ENCODE results near the gene SLC25A45.

The SLC25A45 gene

DNA sequence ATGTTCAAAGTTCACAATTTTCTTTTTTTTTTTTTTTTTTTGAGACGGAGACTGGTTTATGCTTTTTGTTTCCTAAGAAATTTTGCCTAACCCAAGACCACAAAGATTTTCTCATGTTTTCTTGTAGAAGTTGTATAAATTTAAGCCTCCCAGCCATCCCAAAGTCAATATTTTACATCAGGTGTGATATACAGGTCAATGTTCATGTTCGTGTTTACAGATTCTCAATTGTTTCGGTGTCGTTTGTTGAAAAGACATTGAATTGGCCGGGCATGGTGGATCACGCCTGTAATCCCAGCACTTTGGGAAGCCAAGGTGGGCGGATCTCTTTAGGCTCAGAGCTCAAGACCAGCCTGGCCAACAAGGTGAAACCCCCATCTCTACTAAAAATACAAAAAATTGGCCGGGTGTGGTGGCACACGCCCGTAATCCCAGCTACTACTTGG, 19.4 kb upstream of the SLC25A45 start:
- Mint-ChIP-seq H3K4me3 (no peak overlapping the region), H3K9me3 (no peaks in the 10 kb centered on the region), H3K36me3 (ENCODE audit: low read depth) (peaks cover 29% of the 10 kb centered on the region), H3K4me1 (ENCODE audit: low read depth) (peaks cover 3% of the 10 kb centered on the region), H3K27me3 (ENCODE audit: low read depth) (no peaks in the 10 kb centered on the region), H3K27ac (no peak overlapping the region)
- DNase-seq (ENCODE audit: low spot score) = no peak

DNA sequence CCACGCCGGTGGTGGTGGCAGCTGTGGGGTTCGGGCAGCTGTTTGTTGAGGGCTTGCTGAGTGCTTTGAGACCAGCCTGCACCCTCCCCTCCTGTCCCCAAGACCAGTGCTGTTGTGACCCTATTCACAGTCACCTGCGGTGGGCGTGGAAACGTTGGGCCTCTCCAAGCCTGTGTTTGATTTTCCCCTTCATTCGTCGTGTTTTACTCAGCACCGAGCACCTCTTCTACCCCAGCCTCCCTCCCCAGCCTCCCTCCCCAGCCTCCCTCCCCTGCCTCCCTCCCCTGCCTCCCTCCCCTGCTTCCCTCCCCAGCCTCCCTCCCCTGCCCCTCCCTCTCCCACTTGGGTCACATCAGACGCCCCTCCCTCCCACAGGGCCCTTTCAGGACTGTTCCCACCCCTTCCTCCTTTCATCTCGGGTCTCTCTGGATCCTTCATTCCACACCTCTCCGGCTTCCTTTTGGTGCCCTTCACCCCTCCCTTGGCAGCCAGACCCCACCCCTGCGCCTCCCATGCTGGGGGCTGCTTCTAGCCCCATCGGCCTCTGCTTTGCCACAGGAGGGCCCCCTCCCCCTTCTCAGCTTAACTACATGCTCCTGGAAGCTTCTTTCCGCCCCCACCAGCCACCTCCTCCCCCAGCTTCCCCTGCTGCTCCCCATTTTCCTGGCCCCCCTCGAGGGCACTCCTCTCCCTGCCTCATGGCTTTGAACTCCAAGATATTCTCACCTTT, 18.8 kb upstream of the SLC25A45 start:
- Mint-ChIP-seq H3K4me1 (ENCODE audit: low read depth) (peaks cover 3% of the 10 kb centered on the region), H3K9me3 (no peaks in the 10 kb centered on the region), H3K4me3 (no peak overlapping the region), H3K27me3 (ENCODE audit: low read depth) (no peaks in the 10 kb centered on the region), H3K27ac (no peak overlapping the region), H3K36me3 (ENCODE audit: low read depth) (peaks cover 29% of the 10 kb centered on the region)
- no peak for DNase-seq (ENCODE audit: low spot score)

DNA sequence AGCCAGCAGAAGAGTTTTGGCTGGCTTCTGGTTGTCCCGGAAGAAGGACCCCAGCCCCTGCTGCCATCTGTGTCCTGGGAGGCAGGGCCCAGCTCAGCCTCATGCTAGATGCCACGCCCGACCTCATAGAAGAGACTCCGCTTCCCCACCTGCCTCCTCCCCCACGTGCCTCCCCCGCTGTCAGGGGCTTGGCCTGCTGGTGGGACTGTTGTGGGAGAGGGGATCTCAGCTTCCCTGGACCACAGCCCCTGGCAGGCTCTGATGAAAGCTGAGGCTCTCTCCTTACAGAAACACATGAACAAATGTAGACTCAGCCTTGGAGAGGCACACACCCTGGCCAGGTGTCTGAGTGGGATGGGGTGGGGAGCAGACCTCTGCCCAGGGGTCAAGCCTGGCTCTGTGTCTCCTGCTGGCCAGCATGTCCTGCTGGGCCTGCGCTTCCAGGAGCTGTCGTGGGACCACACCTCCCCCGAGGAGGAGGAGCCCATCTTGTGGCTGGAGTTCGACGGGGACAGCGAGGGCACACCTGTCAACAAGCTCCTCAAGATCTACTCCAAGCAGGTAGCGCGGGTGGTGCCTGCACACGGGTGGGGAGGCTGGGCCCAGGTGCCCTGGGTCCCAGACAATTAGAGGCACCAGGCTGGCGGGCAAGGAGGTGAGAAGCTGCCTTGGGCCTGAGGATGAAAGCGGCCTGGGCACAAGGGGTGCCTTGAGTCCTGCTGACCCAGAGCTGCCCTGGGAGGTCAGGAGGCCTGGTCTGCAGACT, 18.0 kb upstream of the SLC25A45 start:
- Mint-ChIP-seq H3K36me3 (ENCODE audit: low read depth) (peaks cover 29% of the 10 kb centered on the region), H3K27ac (no peak overlapping the region), H3K4me3 (no peak overlapping the region), H3K9me3 (no peaks in the 10 kb centered on the region), H3K4me1 (ENCODE audit: low read depth) (peaks cover 3% of the 10 kb centered on the region), H3K27me3 (ENCODE audit: low read depth) (no peaks in the 10 kb centered on the region)
- no peak for DNase-seq (ENCODE audit: low spot score)

DNA sequence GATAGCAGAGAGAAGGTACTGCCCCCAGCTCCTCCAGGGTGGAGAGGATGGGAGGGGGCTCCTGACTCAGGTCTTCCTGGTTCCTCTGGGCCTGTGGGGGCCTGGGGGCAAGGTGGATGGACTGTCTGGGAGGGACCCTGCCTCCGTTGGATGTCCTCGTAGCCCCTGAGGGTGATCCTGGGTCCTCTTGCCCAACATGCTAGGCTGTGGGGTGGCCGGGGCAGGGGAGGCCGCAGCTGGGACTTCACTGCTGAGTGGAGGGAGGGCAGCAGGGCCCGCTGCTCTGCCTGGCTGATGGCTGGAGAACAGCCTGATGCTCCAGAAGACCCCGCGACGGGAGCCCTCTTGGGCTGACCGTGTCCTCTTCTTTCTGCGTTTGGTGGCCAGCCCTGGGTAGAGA, 17.4 kb upstream of the SLC25A45 start:
- Mint-ChIP-seq H3K27me3 (ENCODE audit: low read depth) (no peaks in the 10 kb centered on the region), H3K9me3 (no peaks in the 10 kb centered on the region), H3K27ac (no peak overlapping the region), H3K36me3 (ENCODE audit: low read depth) (peaks cover 28% of the 10 kb centered on the region), H3K4me1 (ENCODE audit: low read depth) (peaks cover 3% of the 10 kb centered on the region), H3K4me3 (no peak overlapping the region)
- no peak for DNase-seq (ENCODE audit: low spot score)

DNA sequence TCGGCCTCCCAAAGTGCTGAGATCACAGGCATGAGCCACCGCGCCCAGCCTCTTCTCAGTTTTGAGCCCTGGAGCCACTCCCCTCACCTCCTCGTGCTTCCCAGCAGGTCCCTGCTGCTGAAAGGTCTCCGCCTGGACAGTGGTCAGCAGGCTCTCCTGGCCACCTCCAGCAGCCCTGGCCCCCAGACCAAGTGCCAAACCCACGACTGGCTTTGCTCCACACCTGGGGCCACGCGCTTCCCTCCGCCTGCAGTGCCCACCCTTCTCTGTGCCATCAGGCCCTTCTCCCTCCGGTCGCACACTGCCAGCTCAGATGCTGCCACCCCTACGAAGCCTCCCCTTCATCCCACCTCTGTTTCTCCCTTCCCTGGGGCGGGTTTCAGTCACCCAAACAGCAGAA, 16.8 kb upstream of the SLC25A45 start:
- DNase-seq (ENCODE audit: low spot score) = no peak
- H3K27me3 Mint-ChIP-seq (ENCODE audit: low read depth) = no peaks in the 10 kb centered on the region
- no peak overlapping the region for H3K27ac Mint-ChIP-seq
- H3K4me1 Mint-ChIP-seq (ENCODE audit: low read depth) = peaks cover 3% of the 10 kb centered on the region
- no peak overlapping the region for H3K4me3 Mint-ChIP-seq
- H3K36me3 Mint-ChIP-seq (ENCODE audit: low read depth) = peaks cover 24% of the 10 kb centered on the region
- H3K9me3 Mint-ChIP-seq = no peaks in the 10 kb centered on the region

DNA sequence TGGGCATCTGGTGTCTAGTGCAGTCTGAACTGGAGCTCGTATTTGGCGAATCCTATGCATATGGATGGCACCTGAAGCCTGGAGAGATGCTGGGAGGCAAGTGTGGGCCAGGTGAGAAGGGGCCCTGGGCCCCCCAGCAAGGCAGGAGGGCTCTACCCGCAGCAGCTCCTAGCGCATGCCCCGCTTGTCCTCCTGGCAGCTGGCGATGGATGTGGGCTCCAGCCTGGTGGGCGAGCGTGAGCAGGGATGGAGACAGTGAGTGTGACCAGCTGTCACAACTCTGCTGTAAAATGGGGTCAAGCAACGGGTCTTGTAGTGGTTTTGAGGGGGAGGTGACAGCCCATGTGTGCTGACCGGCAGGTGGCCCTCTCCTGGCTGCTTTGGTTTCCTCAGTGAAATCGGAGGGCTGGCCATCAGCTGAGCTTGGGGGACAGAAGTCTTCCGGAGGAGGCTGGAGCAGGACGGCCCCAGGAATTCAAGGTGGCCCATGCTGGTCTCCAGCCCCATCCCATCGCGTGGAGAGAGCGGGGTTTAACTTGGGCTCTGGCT, 16.0 kb upstream of the SLC25A45 start:
- H3K27me3 Mint-ChIP-seq (ENCODE audit: low read depth) = no peaks in the 10 kb centered on the region
- no peak for DNase-seq (ENCODE audit: low spot score)
- H3K4me3 Mint-ChIP-seq = no peak overlapping the region
- H3K9me3 Mint-ChIP-seq = no peaks in the 10 kb centered on the region
- no peak overlapping the region for H3K27ac Mint-ChIP-seq
- H3K36me3 Mint-ChIP-seq (ENCODE audit: low read depth) = peaks cover 23% of the 10 kb centered on the region
- peaks cover under 1% of the 10 kb centered on the region for H3K4me1 Mint-ChIP-seq (ENCODE audit: low read depth)

DNA sequence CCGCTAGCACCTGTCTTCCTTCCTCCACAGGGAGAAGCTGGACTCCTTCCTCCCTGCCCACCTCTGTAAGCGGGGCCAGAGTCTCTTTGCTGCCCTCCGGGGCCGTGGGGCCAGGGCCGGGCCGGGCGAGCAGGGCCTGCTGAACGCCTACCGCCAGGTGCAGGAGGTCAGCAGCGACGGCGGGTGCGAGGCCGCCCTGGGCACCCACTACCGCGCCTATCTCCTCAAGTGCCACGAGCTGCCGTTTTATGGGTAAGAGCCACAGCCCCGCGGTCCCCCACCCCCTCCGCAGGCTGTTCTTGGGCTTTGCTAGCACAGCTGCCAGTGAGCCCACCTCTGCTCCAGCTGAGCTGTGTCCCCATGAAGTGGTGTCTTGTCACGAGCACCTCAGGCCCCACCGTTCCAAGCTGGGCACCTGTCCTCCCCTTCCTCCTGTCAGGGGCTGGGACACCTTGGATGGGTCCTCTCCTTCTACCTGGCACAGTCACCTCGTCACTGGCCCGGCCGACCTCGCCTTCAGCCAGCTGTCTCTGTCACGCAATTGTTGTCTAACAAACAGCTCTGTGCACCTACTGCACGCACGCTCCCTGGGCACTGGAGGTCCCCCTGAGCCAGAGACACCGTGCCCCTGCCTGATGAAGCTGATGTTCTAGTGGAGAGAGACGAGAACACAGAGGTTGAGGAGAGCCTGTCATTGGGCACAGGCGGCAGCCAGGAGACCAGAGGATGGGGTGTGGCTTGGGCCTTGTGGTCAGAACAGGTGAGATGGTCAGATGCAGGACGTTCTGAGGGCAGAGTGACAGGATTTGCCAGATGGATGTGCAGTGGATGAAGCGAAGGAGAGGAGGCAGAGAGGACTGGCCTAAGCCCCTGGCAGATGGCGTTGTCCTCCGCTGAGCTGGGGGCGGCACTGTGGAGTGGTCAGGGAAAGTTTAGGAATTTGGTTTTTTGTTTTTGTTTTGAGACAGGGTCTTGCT, 14.6 kb upstream of the SLC25A45 start:
- Mint-ChIP-seq H3K27ac (no peak overlapping the region), H3K9me3 (no peaks in the 10 kb centered on the region), H3K27me3 (ENCODE audit: low read depth) (no peaks in the 10 kb centered on the region), H3K4me3 (no peak overlapping the region), H3K4me1 (ENCODE audit: low read depth) (no peaks in the 10 kb centered on the region), H3K36me3 (ENCODE audit: low read depth) (peaks cover 25% of the 10 kb centered on the region)
- no peak for DNase-seq (ENCODE audit: low spot score)

DNA sequence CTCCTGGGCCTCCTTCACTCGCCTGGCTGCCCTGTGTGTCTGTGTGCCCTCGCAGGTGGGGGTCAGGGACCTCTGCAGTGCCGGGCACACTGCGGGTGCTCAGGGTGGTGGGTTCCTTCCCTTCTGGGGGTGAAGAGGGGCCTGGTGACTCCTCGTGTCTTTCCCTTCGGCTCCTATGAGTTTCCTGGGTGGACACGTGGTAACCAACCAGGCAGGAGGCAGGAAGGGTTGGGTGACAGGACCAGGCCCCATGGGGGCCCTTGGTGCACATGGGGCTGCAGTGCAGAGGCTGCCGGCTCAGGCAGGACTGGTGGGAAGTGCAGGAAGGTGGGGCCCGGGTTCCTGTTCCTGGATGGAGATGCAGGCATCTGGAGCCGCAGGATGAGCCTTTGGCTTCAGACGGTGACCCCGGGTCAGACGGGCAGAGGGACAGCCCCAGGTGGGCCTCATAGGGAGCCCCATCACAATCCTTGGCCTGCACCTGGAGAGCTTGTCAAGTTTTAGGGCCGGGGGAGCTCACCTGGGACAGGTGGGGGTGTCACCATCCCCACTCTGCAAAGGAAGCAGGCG, 13.6 kb upstream of the SLC25A45 start:
- peaks cover 25% of the 10 kb centered on the region for H3K36me3 Mint-ChIP-seq (ENCODE audit: low read depth)
- no peak overlapping the region for H3K27ac Mint-ChIP-seq
- no peak overlapping the region for H3K4me3 Mint-ChIP-seq
- H3K4me1 Mint-ChIP-seq (ENCODE audit: low read depth) = no peaks in the 10 kb centered on the region
- no peak for DNase-seq (ENCODE audit: low spot score)
- no peaks in the 10 kb centered on the region for H3K9me3 Mint-ChIP-seq
- no peaks in the 10 kb centered on the region for H3K27me3 Mint-ChIP-seq (ENCODE audit: low read depth)

DNA sequence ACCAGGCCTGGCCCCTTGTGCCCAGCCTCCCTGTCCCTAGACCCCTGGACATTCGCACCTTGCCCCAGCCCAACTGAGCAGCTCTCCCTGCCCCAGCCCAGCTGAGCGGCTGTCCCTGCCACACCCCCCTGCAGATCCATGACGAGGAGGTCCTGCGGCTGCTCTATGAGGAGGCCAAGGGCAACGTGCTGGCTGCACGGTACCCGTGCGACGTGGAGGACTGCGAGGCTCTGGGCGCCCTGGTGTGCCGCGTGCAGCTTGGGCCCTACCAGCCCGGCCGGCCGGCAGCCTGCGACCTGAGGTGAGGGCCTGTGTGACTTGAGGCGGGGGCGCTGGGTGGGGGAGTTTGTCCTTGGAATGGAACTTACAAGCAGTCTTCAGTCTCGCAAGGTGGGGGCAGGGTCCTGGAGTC, 11.7 kb upstream of the SLC25A45 start:
- Mint-ChIP-seq H3K9me3 (no peaks in the 10 kb centered on the region), H3K4me3 (no peak overlapping the region), H3K36me3 (ENCODE audit: low read depth) (peaks cover 22% of the 10 kb centered on the region), H3K4me1 (ENCODE audit: low read depth) (peaks cover 5% of the 10 kb centered on the region), H3K27ac (no peak overlapping the region), H3K27me3 (ENCODE audit: low read depth) (no peaks in the 10 kb centered on the region)
- DNase-seq (ENCODE audit: low spot score) = no peak

DNA sequence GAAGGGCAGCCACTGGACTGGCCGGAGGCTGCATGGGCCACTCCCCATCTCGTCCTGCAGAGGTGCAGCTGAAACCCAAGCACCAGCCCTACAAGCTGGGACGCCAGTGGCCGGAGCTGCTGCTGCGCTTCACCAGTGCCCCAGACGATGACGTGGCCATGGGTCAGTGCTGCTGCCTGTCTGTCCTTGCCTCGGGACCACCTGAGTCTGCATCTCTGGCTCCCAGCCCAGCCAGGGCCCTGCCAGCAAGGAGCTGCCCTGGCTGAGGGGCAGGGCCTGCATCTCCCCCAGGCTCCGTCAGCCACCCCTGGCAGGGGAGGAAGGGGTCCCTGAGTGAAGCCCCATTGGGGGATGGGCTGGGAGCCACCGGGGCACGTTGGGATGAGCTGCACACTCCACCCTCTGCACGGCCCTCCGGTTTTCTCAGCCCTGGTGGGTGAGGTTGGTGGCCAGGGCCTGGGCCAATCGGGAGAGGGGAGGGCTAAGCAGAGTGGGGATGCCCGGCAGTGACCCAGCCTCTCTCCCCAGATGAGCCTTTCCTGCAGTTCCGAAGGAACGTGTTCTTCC, 11.2 kb upstream of the SLC25A45 start:
- H3K9me3 Mint-ChIP-seq = no peaks in the 10 kb centered on the region
- H3K27me3 Mint-ChIP-seq (ENCODE audit: low read depth) = no peaks in the 10 kb centered on the region
- DNase-seq (ENCODE audit: low spot score) = no peak
- H3K27ac Mint-ChIP-seq = no peak overlapping the region
- no peak overlapping the region for H3K4me3 Mint-ChIP-seq
- H3K4me1 Mint-ChIP-seq (ENCODE audit: low read depth) = peaks cover 10% of the 10 kb centered on the region
- H3K36me3 Mint-ChIP-seq (ENCODE audit: low read depth) = peaks cover 24% of the 10 kb centered on the region

DNA sequence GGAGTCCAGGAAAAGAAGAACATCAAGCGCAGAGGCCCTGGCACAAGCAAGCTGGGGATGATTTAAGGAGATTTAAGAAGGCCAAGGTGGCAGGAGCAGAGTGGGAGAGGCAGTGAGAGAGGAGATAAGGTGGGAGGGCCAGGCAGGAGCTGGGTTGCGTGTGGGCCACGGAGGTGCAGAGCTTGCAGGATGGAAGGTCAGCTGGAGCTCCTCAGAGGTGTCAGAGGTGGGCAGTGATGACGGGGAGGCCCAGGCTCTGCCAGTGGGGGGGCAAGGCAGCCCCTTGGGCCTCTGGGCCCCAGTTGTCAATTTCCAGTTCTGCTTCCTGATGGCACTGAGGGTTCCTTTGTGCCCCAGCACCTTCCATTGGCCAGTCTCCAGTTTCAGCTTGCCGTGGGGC, 10.5 kb upstream of the SLC25A45 start:
- Mint-ChIP-seq H3K4me3 (no peak overlapping the region), H3K36me3 (ENCODE audit: low read depth) (peaks cover 24% of the 10 kb centered on the region), H3K27me3 (ENCODE audit: low read depth) (no peaks in the 10 kb centered on the region), H3K4me1 (ENCODE audit: low read depth) (peaks cover 16% of the 10 kb centered on the region), H3K27ac (peak overlapping the region; percentile 65), H3K9me3 (no peaks in the 10 kb centered on the region)
- DNase-seq (ENCODE audit: low spot score) = no peak

DNA sequence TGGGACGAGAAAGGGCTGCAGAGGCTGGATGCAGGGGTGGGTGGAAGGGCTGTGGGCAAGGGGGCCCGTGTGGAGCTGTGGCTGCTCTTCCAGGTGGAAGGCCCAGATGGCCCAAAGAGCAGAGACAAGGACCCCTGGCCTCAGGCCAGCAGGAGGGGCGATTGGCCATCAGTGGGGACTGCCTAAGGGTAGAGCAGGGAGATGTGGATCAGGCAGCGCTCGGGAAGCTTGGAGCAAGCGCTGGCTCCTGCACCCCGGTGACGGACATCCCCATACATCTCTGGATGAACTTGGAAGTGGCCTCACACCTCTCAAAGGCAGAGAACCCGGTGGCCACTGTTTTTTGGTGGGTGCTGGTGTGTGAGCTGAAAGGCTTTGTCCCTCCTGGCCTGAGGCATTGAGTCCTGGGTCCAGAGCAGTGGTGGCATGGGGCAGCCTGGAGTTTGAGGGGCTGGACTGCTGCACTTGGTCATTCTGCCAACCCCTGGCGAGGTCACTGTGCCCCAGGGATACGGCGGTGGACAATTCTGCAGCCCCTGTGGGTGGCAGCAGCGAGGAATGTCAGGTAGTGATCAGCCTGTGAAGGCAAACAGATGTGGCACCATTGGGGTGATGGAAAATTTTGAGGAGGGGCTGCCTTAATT, 9.9 kb upstream of the SLC25A45 start:
- peak overlapping the region; percentile 65 for H3K27ac Mint-ChIP-seq
- H3K9me3 Mint-ChIP-seq = no peaks in the 10 kb centered on the region
- no peaks in the 10 kb centered on the region for H3K27me3 Mint-ChIP-seq (ENCODE audit: low read depth)

DNA sequence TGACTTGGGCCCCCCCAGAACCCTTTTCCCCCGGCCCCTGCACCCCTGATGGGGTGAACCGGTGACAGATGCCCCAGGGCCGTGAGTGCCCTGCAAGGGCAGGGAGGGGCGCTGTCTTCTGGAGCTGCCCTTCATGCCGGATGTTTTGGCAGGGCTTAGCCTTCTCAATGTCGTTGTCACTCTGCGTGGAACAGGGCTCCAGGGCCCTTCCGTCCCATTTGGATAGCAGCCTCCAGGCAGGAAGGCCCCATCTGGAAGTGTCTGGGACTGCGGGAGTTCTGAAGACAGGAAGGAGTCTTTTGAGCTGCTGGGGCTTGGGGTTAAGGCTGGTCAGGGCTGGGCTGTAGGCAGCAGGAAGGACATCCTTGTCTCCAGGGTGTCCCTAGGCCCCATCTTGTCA, 8.6 kb upstream of the SLC25A45 start:
- no peak for DNase-seq (ENCODE audit: low spot score)
- Mint-ChIP-seq H3K27me3 (ENCODE audit: low read depth) (no peaks in the 10 kb centered on the region), H3K4me1 (ENCODE audit: low read depth) (peaks cover 18% of the 10 kb centered on the region), H3K27ac (no peak overlapping the region), H3K36me3 (ENCODE audit: low read depth) (peaks cover 20% of the 10 kb centered on the region), H3K4me3 (no peak overlapping the region), H3K9me3 (no peaks in the 10 kb centered on the region)

More for the DNA sequence above, 9.9 kb upstream of the SLC25A45 start:
- Mint-ChIP-seq H3K36me3 (ENCODE audit: low read depth) (peaks cover 21% of the 10 kb centered on the region), H3K4me1 (ENCODE audit: low read depth) (peaks cover 18% of the 10 kb centered on the region), H3K4me3 (no peak overlapping the region)
- DNase-seq (ENCODE audit: low spot score) = no peak

Measured in T-helper 2 cell treated with Interferon-gamma antibody and Interleukin-4, amounts not matched to agents 5 μg/mL and 100 μg/mL, for 36 hours (primary cell).